Ectodermal cell (in vitro differentiated cells): Measurements from ENCODE around the gene KCNQ1.

ENCODE experiments used
- H3K27ac ChIP-seq: 2 replicates; pipeline ENCODE4 v1.7.0; 2013; ENCODE audit warnings: mild to moderate bottlenecking, low read depth, low read length; ENCODE audit not compliant: insufficient read depth, poor library complexity, severe bottlenecking
- H3K27me3 ChIP-seq: 2 replicates; pipeline ENCODE4 v1.7.0; 2013; ENCODE audit warnings: mild to moderate bottlenecking, low read length; ENCODE audit not compliant: insufficient read depth, control insufficient read depth, poor library complexity, severe bottlenecking
- H3K36me3 ChIP-seq: one replicate; pipeline ENCODE4 v1.7.0; 2013; ENCODE audit warnings: low read length; ENCODE audit not compliant: control insufficient read depth, insufficient read depth
- H3K4me1 ChIP-seq: one replicate; pipeline ENCODE4 v1.7.0; 2013; ENCODE audit warnings: low read length; ENCODE audit not compliant: control insufficient read depth, insufficient read depth
- H3K4me3 ChIP-seq: 2 replicates; pipeline ENCODE4 v1.7.0; 2013; ENCODE audit warnings: low read depth, low read length, control low read depth; ENCODE audit not compliant: insufficient read depth
- H3K9me3 ChIP-seq: 2 replicates; pipeline ENCODE4 v1.7.0; 2013; ENCODE audit warnings: mild to moderate bottlenecking, low read length, moderate library complexity; ENCODE audit not compliant: control insufficient read depth
- WGBS, 2 experiments: methylation state at CpG; one replicate each; pipeline ENCODE4 v1.1.7; 2013; ENCODE audit warnings: missing lambda C conversion rate in 2 of 2; 5-methylcytosine and 5-hydroxymethylcytosine counted together

Gene KCNQ1

GRCh38 chr11:2537896-2538724, 93.3 kb downstream of the KCNQ1 start:
- Histone ChIP-seq H3K4me3 (no peak overlapping the region), H3K27ac (no peak overlapping the region), H3K9me3 (no peaks in the 10 kb centered on the region), H3K36me3 (no peaks in the 10 kb centered on the region), H3K4me1 (peaks cover 21% of the 10 kb centered on the region), H3K27me3 (peaks cover 12% of the 10 kb centered on the region)
- 90 to 92% methylated on average over 27 of the region's 27 CpGs for WGBS, 2 experiments

- 94 to 96% methylated on average over 12 of the region's 12 CpGs for WGBS, 2 experiments
Observed at GRCh38 chr11:2538951-2539350, 94.1 kb downstream of the KCNQ1 start.

GRCh38 chr11:2539371-2540222, 94.8 kb downstream of the KCNQ1 start:
- 92 to 93% methylated on average over 34 of the region's 34 CpGs for WGBS, 2 experiments

More at GRCh38 chr11:2538951-2539350, 94.1 kb downstream of the KCNQ1 start:
- Histone ChIP-seq H3K4me3 (no peak overlapping the region), H3K4me1 (peaks cover 13% of the 10 kb centered on the region), H3K27ac (no peak overlapping the region), H3K36me3 (no peaks in the 10 kb centered on the region), H3K9me3 (no peaks in the 10 kb centered on the region), H3K27me3 (peaks cover 12% of the 10 kb centered on the region)

GRCh38 chr11:2540223-2540991, 95.6 kb downstream of the KCNQ1 start:
- WGBS, 2 experiments: 93 to 95% methylated on average over 16 of the region's 16 CpGs

More at GRCh38 chr11:2539371-2540222, 94.8 kb downstream of the KCNQ1 start:
- Histone ChIP-seq H3K36me3 (no peaks in the 10 kb centered on the region), H3K27ac (no peak overlapping the region), H3K9me3 (no peaks in the 10 kb centered on the region), H3K27me3 (peaks cover 6% of the 10 kb centered on the region), H3K4me1 (peaks cover 9% of the 10 kb centered on the region), H3K4me3 (no peak overlapping the region)

GRCh38 chr11:2540992-2541680, 96.3 kb downstream of the KCNQ1 start:
- Histone ChIP-seq H3K4me3 (no peak overlapping the region), H3K36me3 (no peaks in the 10 kb centered on the region), H3K4me1 (peaks cover 7% of the 10 kb centered on the region), H3K9me3 (no peaks in the 10 kb centered on the region), H3K27me3 (no peaks in the 10 kb centered on the region), H3K27ac (no peak overlapping the region)
- 92% methylated on average over 27 of the region's 27 CpGs for WGBS, 2 experiments

More at GRCh38 chr11:2540223-2540991, 95.6 kb downstream of the KCNQ1 start:
- Histone ChIP-seq H3K27ac (no peak overlapping the region), H3K9me3 (no peaks in the 10 kb centered on the region), H3K4me1 (peaks cover 7% of the 10 kb centered on the region), H3K4me3 (no peak overlapping the region), H3K36me3 (no peaks in the 10 kb centered on the region), H3K27me3 (no peaks in the 10 kb centered on the region)

- no peak overlapping the region for H3K4me3 ChIP-seq
- peaks cover 7% of the 10 kb centered on the region for H3K4me1 ChIP-seq
- H3K9me3 ChIP-seq: no peaks in the 10 kb centered on the region
- no peak overlapping the region for H3K27ac ChIP-seq
- WGBS, 2 experiments: 91 to 93% methylated on average over 14 of the region's 14 CpGs
- no peaks in the 10 kb centered on the region for H3K36me3 ChIP-seq
- H3K27me3 ChIP-seq: no peaks in the 10 kb centered on the region
Observed at GRCh38 chr11:2541881-2542361, 97.1 kb downstream of the KCNQ1 start.

- no peaks in the 10 kb centered on the region for H3K27me3 ChIP-seq
- H3K27ac ChIP-seq: no peak overlapping the region
- H3K4me3 ChIP-seq: no peak overlapping the region
- H3K36me3 ChIP-seq: no peaks in the 10 kb centered on the region
- H3K9me3 ChIP-seq: no peaks in the 10 kb centered on the region
- H3K4me1 ChIP-seq: peaks cover 7% of the 10 kb centered on the region
- WGBS, 2 experiments: 92 to 94% methylated on average over 10 of the region's 10 CpGs
Observed at GRCh38 chr11:2542406-2542805, 97.6 kb downstream of the KCNQ1 start.

- Histone ChIP-seq H3K9me3 (no peaks in the 10 kb centered on the region), H3K36me3 (no peaks in the 10 kb centered on the region), H3K4me3 (no peak overlapping the region), H3K4me1 (no peaks in the 10 kb centered on the region), H3K27ac (no peak overlapping the region), H3K27me3 (peaks cover 13% of the 10 kb centered on the region)
- 89 to 92% methylated on average over 16 of the region's 16 CpGs for WGBS, 2 experiments
Observed at GRCh38 chr11:2547806-2548205, 103.0 kb downstream of the KCNQ1 start.

- Histone ChIP-seq H3K4me3 (no peak overlapping the region), H3K27me3 (peaks cover 13% of the 10 kb centered on the region), H3K4me1 (no peaks in the 10 kb centered on the region), H3K9me3 (no peaks in the 10 kb centered on the region), H3K27ac (no peak overlapping the region), H3K36me3 (no peaks in the 10 kb centered on the region)
- WGBS, 2 experiments: 94 to 95% methylated on average over 12 of the region's 12 CpGs
Observed at GRCh38 chr11:2548596-2548995, 103.8 kb downstream of the KCNQ1 start.
